DND-41 (cell line): ENCODE results near the gene KCNH1.

ENCODE experiments used
- CTCF ChIP-seq: IDR thresholded peaks from 2 replicates; pipeline ENCODE4 v1.5.1; 2012; ENCODE audit warnings: borderline replicate concordance, low read length, moderate library complexity, mild to moderate bottlenecking; ENCODE audit not compliant: poor library complexity, severe bottlenecking; ENCODE audit errors: extremely low read depth
- EZH2 ChIP-seq: IDR thresholded peaks from 3 replicates; pipeline ENCODE4 v1.6.1; 2012; ENCODE audit warnings: borderline replicate concordance, low read depth, mild to moderate bottlenecking, moderate library complexity, low read length, inconsistent platforms; ENCODE audit not compliant: severe bottlenecking

- TF ChIP-seq CTCF (no peak), EZH2 (no peak)
These were observed 144.0 kb downstream of the KCNH1 start for GRCh38 chr1:210989905-210990304.
